Astrocyte (in vitro differentiated cells and primary cell): Measurements from ENCODE around the gene OSBPL5. TPM values are rescaled to one million over a fixed set of nuclear protein-coding genes. Genes with fewer than 3 reads are reported as not detected.
A peak's percentile ranks its signal among the peaks of the same experiment; 100 is the strongest.

Source experiments
- DNase-seq: peaks from one replicate; pipeline ENCODE4 v3.0.0-alpha.2; 2010; ENCODE audit warnings: low read depth
- FAIRE-seq: peaks from 2 replicates; lab custom pipeline; 2011; peaks lifted over from hg19 to GRCh38; lab: Jason Lieb, UNC
- H2AFZ ChIP-seq: 2 replicates; pipeline ENCODE4 v1.6.0; 2012; ENCODE audit warnings: low read depth, low read length, inconsistent platforms
- H3K27ac ChIP-seq: 2 replicates; pipeline ENCODE4 v1.5.1; 2011; ENCODE audit warnings: low read depth, low read length, inconsistent platforms
- H3K27me3 ChIP-seq: 2 replicates; pipeline ENCODE4 v1.6.0; 2011; ENCODE audit warnings: low read length, inconsistent platforms; ENCODE audit not compliant: insufficient read depth
- H3K36me3 ChIP-seq: 2 replicates; pipeline ENCODE4 v1.5.1; 2011; ENCODE audit warnings: low read length, inconsistent platforms; ENCODE audit not compliant: insufficient read depth
- H3K4me1 ChIP-seq: 2 replicates; pipeline ENCODE4 v1.5.1; 2011; ENCODE audit warnings: low read length, inconsistent platforms; ENCODE audit not compliant: insufficient read depth
- H3K4me2 ChIP-seq: 2 replicates; pipeline ENCODE4 v1.6.0; 2012; ENCODE audit warnings: low read length, inconsistent platforms
- H3K4me3 ChIP-seq: 2 replicates; pipeline ENCODE4 v1.5.1; 2011; ENCODE audit warnings: low read depth, mild to moderate bottlenecking, low read length, inconsistent platforms; ENCODE audit not compliant: insufficient read depth
- H3K79me2 ChIP-seq: 2 replicates; pipeline ENCODE4 v1.6.0; 2012; ENCODE audit warnings: mild to moderate bottlenecking, low read length, inconsistent platforms; ENCODE audit not compliant: insufficient read depth
- H3K9ac ChIP-seq: 2 replicates; pipeline ENCODE4 v1.6.0; 2012; ENCODE audit warnings: mild to moderate bottlenecking, low read length, inconsistent platforms
- H3K9me3 ChIP-seq: 2 replicates; pipeline ENCODE4 v1.5.1; 2012; ENCODE audit warnings: low read depth, mild to moderate bottlenecking, low read length, inconsistent platforms; ENCODE audit not compliant: insufficient read depth
- H4K20me1 ChIP-seq: 2 replicates; pipeline ENCODE4 v1.6.0; 2012; ENCODE audit warnings: low read length, inconsistent platforms; ENCODE audit not compliant: insufficient read depth
- H3K27ac Mint-ChIP-seq: one replicate; pipeline ENCODE4 v1.8.0; 2021; ENCODE audit warnings: mild to moderate bottlenecking, mixed read lengths; ENCODE audit not compliant: unreplicated experiment
- H3K27me3 Mint-ChIP-seq: one replicate; pipeline ENCODE4 v1.8.0; 2021; ENCODE audit warnings: low read depth, mixed read lengths; ENCODE audit not compliant: unreplicated experiment
- H3K36me3 Mint-ChIP-seq: one replicate; pipeline ENCODE4 v1.8.0; 2021; ENCODE audit warnings: low read depth, mixed read lengths; ENCODE audit not compliant: unreplicated experiment
- H3K4me1 Mint-ChIP-seq: one replicate; pipeline ENCODE4 v1.8.0; 2021; ENCODE audit warnings: low read depth, mixed read lengths; ENCODE audit not compliant: unreplicated experiment
- H3K4me3 Mint-ChIP-seq: one replicate; pipeline ENCODE4 v1.8.0; 2021; ENCODE audit warnings: mild to moderate bottlenecking, moderate library complexity, mixed read lengths; ENCODE audit not compliant: unreplicated experiment
- H3K9me3 Mint-ChIP-seq: one replicate; pipeline ENCODE4 v1.8.0; 2021; ENCODE audit warnings: mild to moderate bottlenecking, mixed read lengths; ENCODE audit not compliant: unreplicated experiment
- EZH2 ChIP-seq: IDR thresholded peaks from 2 replicates; pipeline ENCODE4 v1.6.1; 2012; ENCODE audit warnings: mild to moderate bottlenecking, low read length, inconsistent platforms; ENCODE audit not compliant: insufficient read depth
- total RNA-seq: library from RNA; stranded (reverse); gene quantifications from 2 replicates; pipeline ENCODE4 v1.2.1, GENCODE V29; 2021
- TF ChIP-seq, protein P1 (sequence below): IDR thresholded peaks from 2 replicates; pipeline ENCODE4 v1.5.1; 2011; ENCODE audit warnings: low read depth, mild to moderate bottlenecking, inconsistent platforms, low read length, moderate library complexity; ENCODE audit not compliant: insufficient read depth

OSBPL5 gene
- total RNA-seq, 1 donor from 2014 or later: 29.0 TPM

DNA sequence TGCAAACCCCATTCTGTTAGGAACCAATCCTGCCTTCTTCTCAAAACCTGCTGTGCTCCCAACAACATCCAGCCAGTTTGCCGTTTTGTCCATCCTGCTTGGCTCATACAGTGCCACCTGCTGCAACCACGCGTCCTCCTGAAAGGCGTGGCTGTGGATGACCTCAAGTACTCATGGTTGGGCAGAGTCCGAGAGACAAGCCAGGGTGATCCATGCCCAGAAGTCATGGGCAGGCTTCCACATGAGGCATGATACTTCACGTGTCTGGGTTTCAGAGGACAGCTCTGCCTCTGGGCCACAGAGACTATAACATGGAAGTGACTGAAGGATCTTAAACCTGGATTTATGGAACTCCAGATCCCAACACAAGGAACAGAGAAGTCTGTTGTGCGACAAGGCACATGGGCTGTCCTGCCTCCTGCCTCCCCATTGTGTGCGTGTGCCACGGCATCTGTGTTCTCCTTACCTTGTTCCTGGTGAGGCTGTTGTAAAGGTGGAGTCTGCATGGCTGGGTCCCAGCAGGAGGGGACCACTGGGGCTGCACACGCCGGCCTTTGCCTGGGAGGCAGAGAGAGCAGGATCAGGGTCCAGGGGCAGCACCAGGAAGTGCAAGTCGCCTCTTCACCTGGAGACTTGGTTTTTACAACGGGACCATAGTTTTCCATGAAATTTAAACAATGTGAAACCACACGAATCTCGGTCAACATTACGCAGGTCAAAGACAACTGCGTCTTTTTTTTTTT, 123.2 kb downstream of the OSBPL5 start:
- Histone ChIP-seq H3K4me2 (no peak overlapping the region), H3K4me1 (peaks cover 21% of the 10 kb centered on the region), H3K36me3 (peaks cover 41% of the 10 kb centered on the region), H3K27me3 (no peaks in the 10 kb centered on the region), H3K27ac (no peak overlapping the region), H3K9me3 (no peaks in the 10 kb centered on the region), H3K4me3 (no peak overlapping the region), H3K79me2 (peaks cover 53% of the 10 kb centered on the region), H4K20me1 (peaks cover 79% of the 10 kb centered on the region), H2AFZ (no peak overlapping the region), H3K9ac (no peak overlapping the region)
- no peak for TF ChIP-seq EZH2
- TF ChIP-seq, protein P1, sequence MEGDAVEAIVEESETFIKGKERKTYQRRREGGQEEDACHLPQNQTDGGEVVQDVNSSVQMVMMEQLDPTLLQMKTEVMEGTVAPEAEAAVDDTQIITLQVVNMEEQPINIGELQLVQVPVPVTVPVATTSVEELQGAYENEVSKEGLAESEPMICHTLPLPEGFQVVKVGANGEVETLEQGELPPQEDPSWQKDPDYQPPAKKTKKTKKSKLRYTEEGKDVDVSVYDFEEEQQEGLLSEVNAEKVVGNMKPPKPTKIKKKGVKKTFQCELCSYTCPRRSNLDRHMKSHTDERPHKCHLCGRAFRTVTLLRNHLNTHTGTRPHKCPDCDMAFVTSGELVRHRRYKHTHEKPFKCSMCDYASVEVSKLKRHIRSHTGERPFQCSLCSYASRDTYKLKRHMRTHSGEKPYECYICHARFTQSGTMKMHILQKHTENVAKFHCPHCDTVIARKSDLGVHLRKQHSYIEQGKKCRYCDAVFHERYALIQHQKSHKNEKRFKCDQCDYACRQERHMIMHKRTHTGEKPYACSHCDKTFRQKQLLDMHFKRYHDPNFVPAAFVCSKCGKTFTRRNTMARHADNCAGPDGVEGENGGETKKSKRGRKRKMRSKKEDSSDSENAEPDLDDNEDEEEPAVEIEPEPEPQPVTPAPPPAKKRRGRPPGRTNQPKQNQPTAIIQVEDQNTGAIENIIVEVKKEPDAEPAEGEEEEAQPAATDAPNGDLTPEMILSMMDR: no peak
- H3K4me1 Mint-ChIP-seq: peaks cover 39% of the 10 kb centered on the region
- peaks cover 35% of the 10 kb centered on the region for H3K36me3 Mint-ChIP-seq
- H3K9me3 Mint-ChIP-seq: no peaks in the 10 kb centered on the region
- FAIRE-seq (no peak), DNase-seq (no peak)
- no peak overlapping the region for H3K4me3 Mint-ChIP-seq
- H3K27me3 Mint-ChIP-seq: no peaks in the 10 kb centered on the region
- H3K27ac Mint-ChIP-seq: peak overlapping the region; percentile 69

DNA sequence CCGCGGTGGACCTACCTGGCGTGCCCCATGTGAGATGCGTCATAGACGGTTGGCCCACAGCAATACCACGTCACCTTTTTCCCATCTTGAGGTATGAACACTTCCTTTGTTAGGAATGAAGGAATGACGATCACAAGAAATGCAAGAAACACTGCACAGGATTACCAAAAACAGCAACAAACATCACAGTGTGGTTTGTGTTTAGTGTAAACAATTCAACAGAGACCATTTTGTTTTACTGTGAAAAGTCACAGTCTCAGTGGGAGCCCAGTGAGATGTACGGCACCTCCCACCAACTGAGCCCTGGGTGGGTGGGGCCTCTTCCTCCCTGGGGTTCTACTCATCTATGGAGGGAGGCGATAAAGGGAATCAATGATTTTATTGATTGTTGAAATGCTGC, 124.2 kb downstream of the OSBPL5 start:
- no peak overlapping the region for H3K4me2 ChIP-seq
- no peak overlapping the region for H3K4me3 ChIP-seq
- Mint-ChIP-seq H3K4me3 (no peak overlapping the region), H3K36me3 (peaks cover 32% of the 10 kb centered on the region), H3K27ac (no peak overlapping the region), H3K4me1 (peaks cover 31% of the 10 kb centered on the region), H3K9me3 (no peaks in the 10 kb centered on the region), H3K27me3 (no peaks in the 10 kb centered on the region)
- no peak overlapping the region for H3K27ac ChIP-seq
- no peak overlapping the region for H3K9ac ChIP-seq
- peaks cover 74% of the 10 kb centered on the region for H4K20me1 ChIP-seq
- TF ChIP-seq, protein P1: no peak
- TF ChIP-seq EZH2: no peak
- H3K27me3 ChIP-seq: no peaks in the 10 kb centered on the region
- no peak for FAIRE-seq
- no peaks in the 10 kb centered on the region for H3K9me3 ChIP-seq
- H3K79me2 ChIP-seq: peaks cover 44% of the 10 kb centered on the region
- peaks cover 47% of the 10 kb centered on the region for H3K36me3 ChIP-seq
- H2AFZ ChIP-seq: no peak overlapping the region
- peaks cover 14% of the 10 kb centered on the region for H3K4me1 ChIP-seq
- DNase-seq: no peak

DNA sequence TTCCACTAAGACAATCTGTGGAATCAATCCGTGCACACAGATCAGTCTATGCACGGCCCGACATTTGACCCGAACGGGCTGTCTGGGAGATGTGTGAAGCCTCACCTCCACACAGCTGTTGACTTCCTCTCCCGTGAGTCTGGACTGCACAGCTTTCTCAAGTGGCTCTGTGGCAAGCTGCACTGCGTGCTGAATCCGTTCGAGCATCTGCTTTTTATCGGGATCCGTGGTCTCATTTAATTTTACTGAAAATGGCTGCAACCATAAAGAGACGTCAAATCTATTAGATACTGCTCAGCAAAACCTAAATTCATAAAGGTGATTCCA, 127.2 kb downstream of the OSBPL5 start:
- peaks cover 4% of the 10 kb centered on the region for H3K4me1 ChIP-seq
- H3K9me3 ChIP-seq: no peaks in the 10 kb centered on the region
- H3K4me2 ChIP-seq: no peak overlapping the region
- H3K27me3 ChIP-seq: no peaks in the 10 kb centered on the region
- no peak overlapping the region for H3K4me3 ChIP-seq
- Mint-ChIP-seq H3K4me1 (peaks cover 9% of the 10 kb centered on the region), H3K27me3 (no peaks in the 10 kb centered on the region), H3K36me3 (peaks cover 19% of the 10 kb centered on the region), H3K27ac (no peak overlapping the region), H3K4me3 (no peak overlapping the region), H3K9me3 (no peaks in the 10 kb centered on the region)
- H3K27ac ChIP-seq: no peak overlapping the region
- peaks cover 59% of the 10 kb centered on the region for H3K36me3 ChIP-seq
- peaks cover 17% of the 10 kb centered on the region for H3K79me2 ChIP-seq
- no peak overlapping the region for H2AFZ ChIP-seq
- DNase-seq (no peak), FAIRE-seq (no peak)
- no peak overlapping the region for H3K9ac ChIP-seq
- H4K20me1 ChIP-seq: peaks cover 60% of the 10 kb centered on the region
- TF ChIP-seq EZH2: no peak
- TF ChIP-seq, protein P1: no peak
